H1 (cell line): ENCODE results near the gene ZNF837.

ENCODE experiments used
- CTCF ChIP-seq, 3 experiments: IDR thresholded peaks; 1 replicate in 2 of 3; 2 replicates in 1 of 3; pipeline versions ENCODE4 v1.5.1 to v1.6.1; 2011; ENCODE audit warnings: low read length in 3 of 3, mild to moderate bottlenecking in 3 of 3, inconsistent platforms in 2 of 3, low read depth in 1 of 3, moderate library complexity in 1 of 3; ENCODE audit not compliant: insufficient read depth in 1 of 3; ENCODE audit errors: control extremely low read depth in 1 of 3
- ZNF274 ChIP-seq: IDR thresholded peaks from 2 replicates; pipeline ENCODE4 v1.7.0; 2012; ENCODE audit warnings: low read length, borderline replicate concordance; ENCODE audit errors: extremely low read depth

DNA sequence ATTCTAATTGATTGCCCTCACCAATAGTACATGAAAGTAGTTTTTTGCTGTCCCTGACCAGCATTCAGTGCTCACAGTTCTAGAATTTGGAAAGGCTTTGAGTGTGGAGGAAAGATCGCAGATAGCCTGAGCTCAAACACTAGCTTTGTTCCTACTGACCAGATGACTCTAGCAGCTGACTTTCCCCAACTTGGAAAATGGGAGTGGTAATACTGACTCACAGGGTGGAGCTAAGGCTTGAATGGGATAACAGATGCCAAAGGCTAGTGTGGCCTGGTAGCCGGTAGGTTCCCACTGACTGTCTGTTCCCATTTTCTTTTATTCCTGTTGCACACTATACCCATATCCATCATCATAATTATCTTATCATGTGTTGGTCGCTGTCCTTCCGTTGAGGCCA, 50.4 kb downstream of the ZNF837 start:
- TF ChIP-seq ZNF274 (no peak), CTCF (IDR thresholded peaks at IDR 0.05; ENCODE audit: control extremely low read depth in 1 of 3, insufficient read depth in 1 of 3, low read depth in 1 of 3, low read length in 3 of 3) (no peak)
